Testis (tissue), 3 donors: ENCODE results near the gene COQ7. TPM values are rescaled to one million over a fixed set of nuclear protein-coding genes. Genes with fewer than 3 reads are reported as not detected.

Source experiments
- DNase-seq: peaks from one replicate; pipeline ENCODE4 v3.0.0-alpha.2; 2019
- H3K27ac ChIP-seq, 2 donors: fragments of 200-600 bp; sonication (generic); one replicate each; pipeline ENCODE4 v1.5.1; 2019
- H3K27me3 ChIP-seq: fragments of 200-600 bp; sonication (generic); one replicate; pipeline ENCODE4 v1.5.1; 2019
- H3K36me3 ChIP-seq: fragments of 200-600 bp; sonication (generic); one replicate; pipeline ENCODE4 v1.5.1; 2017; ENCODE audit warnings: low read depth; ENCODE audit errors: missing control alignments
- H3K4me1 ChIP-seq: fragments of 200-600 bp; sonication (generic); one replicate; pipeline ENCODE4 v1.5.1; 2019
- H3K4me3 ChIP-seq, 2 donors: fragments of 200-600 bp; sonication (generic); one replicate each; pipeline ENCODE4 v1.5.1; 2017 to 2019
- H3K9me3 ChIP-seq: fragments of 200-600 bp; sonication (generic); one replicate; pipeline ENCODE4 v1.5.1; 2017
- POLR2A ChIP-seq: fragments of 450-650 bp; IDR thresholded peaks from one replicate; pipeline ENCODE4 v1.6.1; 2017; ENCODE audit warnings: antibody characterized with exemption, mild to moderate bottlenecking, moderate library complexity
- WGBS, 2 donors: methylation state at CpG; one replicate each; pipeline ENCODE4 v1.1.5; 2018; 5-methylcytosine and 5-hydroxymethylcytosine counted together
- intact Hi-C: fragments of 100-400 bp; cut with DNase I; formaldehyde crosslinking; loops from one replicate; pipeline ENCODE4 v1.15.1; 2023; ENCODE audit warnings: low total_unique reads
- polyA plus RNA-seq: library from polyadenylated mRNA; stranded (reverse); fragments of 350-450 nt; fragmentation: Illumina TruSeq; extraction: RNeasy Lipid Tissue Mini Kit (QIAGEN cat#74804); gene quantifications from one replicate; pipeline ENCODE4 v1.2.3, GENCODE V29; 2014; ENCODE audit warnings: low read depth, low replicate concordance; ENCODE audit not compliant: insufficient read depth
- total RNA-seq, 2 donors: library from RNA; depleted of rRNA; stranded (reverse); fragments of >200 nt; gene quantifications; one replicate each; pipeline ENCODE4 v1.2.3, GENCODE V29; 2016
- TF ChIP-seq, protein P1 (sequence below), 3 experiments: fragments of 450-650 bp in 2 of 3; fragments of 200-600 bp in 1 of 3; sonication (generic) in 1 of 3; IDR thresholded peaks; one replicate each; pipeline ENCODE4 v1.5.1; 2016 to 2019; ENCODE audit warnings: antibody characterized with exemption in 3 of 3, mild to moderate bottlenecking in 2 of 3, moderate library complexity in 1 of 3

Gene COQ7
- total and polyA plus RNA-seq, 3 donors from 2014 or later, result 42.0 to 58.4 (median 53.6) TPM

DNA sequence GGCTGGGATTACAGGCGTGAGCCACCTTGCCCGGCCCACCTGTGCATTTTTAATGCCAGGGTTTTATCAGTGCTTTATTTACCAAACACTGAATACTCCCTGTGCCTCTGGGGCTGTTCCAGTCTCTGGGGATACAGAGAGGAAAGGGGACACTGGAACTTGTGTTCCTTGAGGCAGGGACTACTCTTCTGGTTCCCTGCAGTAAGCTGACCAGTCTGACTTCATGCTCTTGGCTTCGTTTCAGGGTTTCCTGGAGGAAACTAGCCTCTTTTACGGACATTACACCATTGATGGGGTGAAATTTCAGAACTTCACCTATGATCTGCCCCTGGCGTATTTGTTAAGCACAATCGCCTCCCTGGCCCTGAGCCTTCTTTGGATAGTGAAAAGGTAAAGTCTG is 37.4 kb upstream of the COQ7 start:
- no peaks in the 10 kb centered on the region for H3K4me1 ChIP-seq
- H3K36me3 ChIP-seq, result no peaks in the 10 kb centered on the region
- H3K27me3 ChIP-seq, result no peaks in the 10 kb centered on the region
- TF ChIP-seq POLR2A, result no peak
- TF ChIP-seq, protein P1, sequence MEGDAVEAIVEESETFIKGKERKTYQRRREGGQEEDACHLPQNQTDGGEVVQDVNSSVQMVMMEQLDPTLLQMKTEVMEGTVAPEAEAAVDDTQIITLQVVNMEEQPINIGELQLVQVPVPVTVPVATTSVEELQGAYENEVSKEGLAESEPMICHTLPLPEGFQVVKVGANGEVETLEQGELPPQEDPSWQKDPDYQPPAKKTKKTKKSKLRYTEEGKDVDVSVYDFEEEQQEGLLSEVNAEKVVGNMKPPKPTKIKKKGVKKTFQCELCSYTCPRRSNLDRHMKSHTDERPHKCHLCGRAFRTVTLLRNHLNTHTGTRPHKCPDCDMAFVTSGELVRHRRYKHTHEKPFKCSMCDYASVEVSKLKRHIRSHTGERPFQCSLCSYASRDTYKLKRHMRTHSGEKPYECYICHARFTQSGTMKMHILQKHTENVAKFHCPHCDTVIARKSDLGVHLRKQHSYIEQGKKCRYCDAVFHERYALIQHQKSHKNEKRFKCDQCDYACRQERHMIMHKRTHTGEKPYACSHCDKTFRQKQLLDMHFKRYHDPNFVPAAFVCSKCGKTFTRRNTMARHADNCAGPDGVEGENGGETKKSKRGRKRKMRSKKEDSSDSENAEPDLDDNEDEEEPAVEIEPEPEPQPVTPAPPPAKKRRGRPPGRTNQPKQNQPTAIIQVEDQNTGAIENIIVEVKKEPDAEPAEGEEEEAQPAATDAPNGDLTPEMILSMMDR (IDR thresholded peaks at IDR 0.05), result no peak
- no peak for DNase-seq
- H3K27ac ChIP-seq, result no peak overlapping the region
- WGBS, 2 donors, result 84 to 88% methylated on average over 6 of the region's 6 CpGs
- H3K4me3 ChIP-seq, result no peak overlapping the region
- intact Hi-C loops, result no loop called here
- H3K9me3 ChIP-seq, result no peaks in the 10 kb centered on the region

DNA sequence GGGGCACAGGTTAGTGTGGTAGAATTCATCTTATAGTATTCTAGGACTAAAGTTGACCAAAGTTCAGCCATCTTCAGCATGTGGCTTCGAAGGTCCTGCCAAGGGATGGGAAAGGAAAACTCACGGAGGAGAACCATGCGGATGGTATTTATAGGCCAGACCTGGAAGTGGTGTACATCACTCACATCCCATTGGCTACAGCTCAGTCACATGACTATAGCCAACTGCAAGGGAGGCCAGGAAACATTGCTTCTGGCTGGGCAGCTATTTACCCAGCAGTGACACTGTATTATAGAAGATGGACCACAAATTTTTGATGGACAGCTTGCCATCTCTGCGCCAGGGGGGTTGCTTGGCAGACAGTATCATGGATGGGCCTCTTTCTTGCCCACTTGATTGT is 35.7 kb upstream of the COQ7 start:
- no peak for TF ChIP-seq POLR2A
- TF ChIP-seq, protein P1 (IDR thresholded peaks at IDR 0.05), result no peak
- no peaks in the 10 kb centered on the region for H3K36me3 ChIP-seq
- intact Hi-C loops, result no loop called here

DNA sequence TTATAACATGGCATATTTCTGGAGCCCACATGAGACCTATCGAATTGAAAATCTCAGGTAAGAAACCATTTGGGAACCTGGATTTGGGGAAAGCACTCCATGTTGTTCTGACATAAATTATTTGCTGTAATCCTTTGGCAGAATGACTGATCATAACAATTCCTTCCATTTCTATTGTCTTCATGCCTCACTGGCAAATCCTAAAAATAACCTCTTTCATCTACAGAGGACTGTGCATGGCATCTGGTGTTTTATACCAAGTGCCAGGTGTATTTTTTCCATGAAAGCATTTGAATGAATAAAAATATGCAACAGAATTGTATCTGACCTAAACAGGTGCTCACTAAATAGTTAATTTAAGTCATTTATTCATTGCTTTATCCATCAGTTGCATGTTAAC is 33.7 kb upstream of the COQ7 start:
- Histone ChIP-seq H3K4me1 (no peaks in the 10 kb centered on the region), H3K36me3 (no peaks in the 10 kb centered on the region)
- intact Hi-C loops, result no loop called here

More for the DNA sequence above, 35.7 kb upstream of the COQ7 start:
- Histone ChIP-seq H3K27ac (no peak overlapping the region), H3K4me3 (no peak overlapping the region), H3K27me3 (no peaks in the 10 kb centered on the region), H3K4me1 (no peaks in the 10 kb centered on the region), H3K9me3 (no peaks in the 10 kb centered on the region)
- no peak for DNase-seq
- WGBS, 2 donors, result 66 to 70% methylated on average over 4 of the region's 4 CpGs

DNA sequence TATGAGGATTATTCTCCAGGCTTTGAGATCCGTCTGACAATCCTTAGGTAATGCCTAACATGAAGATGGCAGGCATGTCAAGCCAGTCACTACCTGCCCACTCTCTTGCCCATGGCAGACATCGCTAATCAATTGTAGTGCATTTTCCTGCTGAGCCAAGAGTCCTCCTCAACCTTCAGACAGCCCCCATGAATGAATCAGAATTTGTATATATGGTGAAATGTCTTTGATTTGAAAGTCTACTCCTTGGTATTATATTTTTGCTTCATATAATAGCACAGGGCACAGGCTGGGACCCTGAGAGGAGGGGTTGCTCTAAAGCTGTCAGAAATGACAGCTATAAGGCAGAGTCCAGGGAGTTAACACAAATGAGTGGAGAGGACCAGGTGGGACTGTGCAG is 27.0 kb upstream of the COQ7 start:
- WGBS, 2 donors, result 94 to 96% methylated on average over 2 of the region's 2 CpGs
- intact Hi-C loops, result no loop called here
- TF ChIP-seq, protein P1 (IDR thresholded peaks at IDR 0.05), result no peak
- TF ChIP-seq POLR2A, result no peak

More for the DNA sequence above, 33.7 kb upstream of the COQ7 start:
- TF ChIP-seq, protein P1 (IDR thresholded peaks at IDR 0.05), result no peak
- TF ChIP-seq POLR2A, result no peak
- Histone ChIP-seq H3K4me3 (no peak overlapping the region), H3K27ac (no peak overlapping the region), H3K27me3 (no peaks in the 10 kb centered on the region), H3K9me3 (no peaks in the 10 kb centered on the region)
- DNase-seq, result no peak
- WGBS, 2 donors, result 96 to 97% methylated on average over 1 of the region's 1 CpG

DNA sequence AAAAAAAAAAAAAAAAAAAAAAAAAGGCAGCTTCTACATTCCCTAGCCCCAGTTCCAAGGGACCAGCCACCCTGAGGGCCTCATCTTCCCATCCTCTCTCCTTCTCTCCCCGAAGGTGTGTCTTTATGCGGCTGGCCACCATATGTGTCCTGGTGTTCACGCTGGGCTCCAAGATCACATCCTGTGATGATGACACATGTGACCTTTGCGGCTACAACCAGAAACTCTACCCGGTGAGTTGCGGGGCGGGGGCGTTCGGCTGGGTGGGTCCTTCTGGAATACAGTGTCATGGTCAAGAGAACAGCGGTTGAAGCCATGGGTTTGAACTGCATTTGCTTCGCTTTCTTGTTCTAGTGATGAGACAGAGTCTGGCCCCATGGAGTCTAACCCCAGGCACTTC is 22.6 kb upstream of the COQ7 start:
- no peaks in the 10 kb centered on the region for H3K4me1 ChIP-seq
- intact Hi-C loops, result no loop called here
- WGBS, 2 donors, result 91 to 94% methylated on average over 11 of the region's 11 CpGs
- no peaks in the 10 kb centered on the region for H3K36me3 ChIP-seq
- no peaks in the 10 kb centered on the region for H3K9me3 ChIP-seq
- no peaks in the 10 kb centered on the region for H3K27me3 ChIP-seq
- H3K27ac ChIP-seq, result no peak overlapping the region
- no peak for DNase-seq
- H3K4me3 ChIP-seq, result no peak overlapping the region
- TF ChIP-seq, protein P1 (IDR thresholded peaks at IDR 0.05), result no peak

More for the DNA sequence above, 27.0 kb upstream of the COQ7 start:
- Histone ChIP-seq H3K27ac (no peak overlapping the region), H3K36me3 (no peaks in the 10 kb centered on the region), H3K4me3 (no peak overlapping the region), H3K4me1 (no peaks in the 10 kb centered on the region), H3K9me3 (no peaks in the 10 kb centered on the region), H3K27me3 (no peaks in the 10 kb centered on the region)
- DNase-seq, result no peak
